Loucy (cell line): ENCODE results near the gene CNMD.

ENCODE experiments used
- H2AFZ ChIP-seq: fragments of 200-600 bp; sonication (generic); 2 replicates; pipeline ENCODE4 v1.6.0; 2016; ENCODE audit warnings: antibody characterized with exemption, mild to moderate bottlenecking, low read length, moderate library complexity
- H3F3A ChIP-seq: fragments of 200-600 bp; 2 replicates; pipeline ENCODE4 v1.6.0; 2016; ENCODE audit warnings: antibody characterized with exemption, low read depth, mild to moderate bottlenecking
- H3K27me3 ChIP-seq: fragments of 200-600 bp; sonication (generic); 2 replicates; pipeline ENCODE4 v1.6.1; 2014; ENCODE audit warnings: low read length, mild to moderate bottlenecking; ENCODE audit not compliant: insufficient read depth, poor library complexity, severe bottlenecking
- H3K36me3 ChIP-seq: fragments of 200-600 bp; sonication (generic); 2 replicates; pipeline ENCODE4 v1.6.1; 2016; ENCODE audit warnings: low read length; ENCODE audit not compliant: insufficient read depth
- H3K4me1 ChIP-seq: fragments of 200-600 bp; sonication (generic); 2 replicates; pipeline ENCODE4 v1.5.1; 2014; ENCODE audit warnings: low read length, mild to moderate bottlenecking; ENCODE audit not compliant: insufficient read depth, poor library complexity, severe bottlenecking
- H3K4me2 ChIP-seq: fragments of 200-600 bp; sonication (generic); 2 replicates; pipeline ENCODE4 v1.6.0; 2014; ENCODE audit warnings: antibody characterized with exemption, low read length, low read depth, mild to moderate bottlenecking; ENCODE audit not compliant: poor library complexity, severe bottlenecking
- H3K4me3 ChIP-seq: fragments of 200-600 bp; sonication (generic); 2 replicates; pipeline ENCODE4 v1.5.1; 2014; ENCODE audit warnings: low read length, mild to moderate bottlenecking, mixed read lengths; ENCODE audit not compliant: poor library complexity, severe bottlenecking
- H3K79me2 ChIP-seq: fragments of 200-600 bp; sonication (generic); 2 replicates; pipeline ENCODE4 v1.6.1; 2014; ENCODE audit warnings: low read length; ENCODE audit not compliant: insufficient read depth
- H3K9ac ChIP-seq: fragments of 200-600 bp; sonication (generic); 2 replicates; pipeline ENCODE4 v1.6.0; 2014; ENCODE audit warnings: mild to moderate bottlenecking, low read depth, low read length, moderate library complexity; ENCODE audit not compliant: poor library complexity, severe bottlenecking
- H3K9me2 ChIP-seq: fragments of 200-600 bp; sonication (generic); replicated peaks from 2 replicates; pipeline ENCODE4 v1.6.1; 2016; ENCODE audit warnings: low read depth, low read length, mixed read lengths
- H3K9me3 ChIP-seq: fragments of 200-600 bp; sonication (generic); 2 replicates; pipeline ENCODE4 v1.6.1; 2014; ENCODE audit warnings: mild to moderate bottlenecking, antibody characterized with exemption, low read length, low read depth; ENCODE audit not compliant: insufficient read depth
- H4K20me1 ChIP-seq: fragments of 200-600 bp; sonication (generic); 2 replicates; pipeline ENCODE4 v1.6.0; 2014; ENCODE audit warnings: antibody characterized with exemption, low read length, mild to moderate bottlenecking; ENCODE audit not compliant: insufficient read depth, poor library complexity, severe bottlenecking
- EZH2phosphoT487 ChIP-seq: fragments of 200-600 bp; IDR thresholded peaks from 2 replicates; pipeline ENCODE4 v1.6.1; 2018; ENCODE audit warnings: antibody characterized with exemption, mild to moderate bottlenecking, moderate library complexity, borderline replicate concordance
- TF ChIP-seq, protein P1 (sequence below): fragments of 200-600 bp; sonication (generic); conservative IDR thresholded peaks from 2 replicates; pipeline ENCODE4 v1.5.1; 2014; ENCODE audit warnings: mild to moderate bottlenecking, antibody characterized with exemption, low read length

The CNMD gene

DNA sequence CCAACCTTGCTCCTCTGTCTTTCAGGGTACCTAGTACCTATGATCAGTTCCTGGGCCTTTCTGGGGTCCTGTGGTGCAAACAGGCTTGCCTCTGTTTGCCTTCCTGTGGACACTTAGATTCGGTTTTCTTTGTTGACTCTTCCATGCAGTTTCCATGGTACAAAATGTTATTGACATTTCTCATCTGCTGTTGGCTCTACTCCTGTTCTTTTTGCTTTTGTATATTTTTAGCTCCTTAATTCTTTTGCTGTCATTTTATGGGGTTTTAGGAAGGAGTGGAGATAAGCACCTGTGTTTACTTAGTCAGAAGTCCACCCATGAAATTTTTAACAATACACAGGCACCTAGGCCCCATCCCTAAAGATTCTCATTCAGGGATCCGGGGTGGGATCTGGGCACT is 20.5 kb upstream of the CNMD start:
- Histone ChIP-seq H3K9me2 (no peaks in the 10 kb centered on the region), H3K4me1 (no peaks in the 10 kb centered on the region), H3K79me2 (no peaks in the 10 kb centered on the region), H2AFZ (no peak overlapping the region), H3K27me3 (no peaks in the 10 kb centered on the region), H3K4me3 (no peak overlapping the region), H3K4me2 (no peak overlapping the region), H3F3A (no peaks in the 10 kb centered on the region), H4K20me1 (no peaks in the 10 kb centered on the region), H3K9ac (no peak overlapping the region), H3K36me3 (no peaks in the 10 kb centered on the region), H3K9me3 (no peaks in the 10 kb centered on the region)
- no peak for TF ChIP-seq EZH2phosphoT487
- TF ChIP-seq, protein P1, sequence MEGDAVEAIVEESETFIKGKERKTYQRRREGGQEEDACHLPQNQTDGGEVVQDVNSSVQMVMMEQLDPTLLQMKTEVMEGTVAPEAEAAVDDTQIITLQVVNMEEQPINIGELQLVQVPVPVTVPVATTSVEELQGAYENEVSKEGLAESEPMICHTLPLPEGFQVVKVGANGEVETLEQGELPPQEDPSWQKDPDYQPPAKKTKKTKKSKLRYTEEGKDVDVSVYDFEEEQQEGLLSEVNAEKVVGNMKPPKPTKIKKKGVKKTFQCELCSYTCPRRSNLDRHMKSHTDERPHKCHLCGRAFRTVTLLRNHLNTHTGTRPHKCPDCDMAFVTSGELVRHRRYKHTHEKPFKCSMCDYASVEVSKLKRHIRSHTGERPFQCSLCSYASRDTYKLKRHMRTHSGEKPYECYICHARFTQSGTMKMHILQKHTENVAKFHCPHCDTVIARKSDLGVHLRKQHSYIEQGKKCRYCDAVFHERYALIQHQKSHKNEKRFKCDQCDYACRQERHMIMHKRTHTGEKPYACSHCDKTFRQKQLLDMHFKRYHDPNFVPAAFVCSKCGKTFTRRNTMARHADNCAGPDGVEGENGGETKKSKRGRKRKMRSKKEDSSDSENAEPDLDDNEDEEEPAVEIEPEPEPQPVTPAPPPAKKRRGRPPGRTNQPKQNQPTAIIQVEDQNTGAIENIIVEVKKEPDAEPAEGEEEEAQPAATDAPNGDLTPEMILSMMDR = no peak

DNA sequence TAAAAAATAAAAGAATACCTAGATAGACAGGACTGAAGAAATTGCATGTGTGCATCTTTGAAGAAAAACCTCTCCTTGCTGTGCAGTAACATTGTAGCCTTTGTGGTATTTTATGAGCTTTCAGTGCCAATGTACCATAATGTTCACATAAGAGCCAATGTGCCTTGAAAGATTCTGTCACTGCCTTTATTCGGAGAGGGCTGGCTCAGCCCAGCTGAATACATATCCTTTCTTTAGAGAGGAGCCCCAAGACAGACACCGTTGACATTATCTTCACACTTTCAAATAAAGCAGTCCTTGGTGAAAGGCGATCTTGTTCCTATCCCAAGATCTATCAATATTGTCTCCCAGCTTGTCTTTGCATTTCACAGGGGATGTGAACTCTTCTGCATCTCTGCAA is 18.5 kb upstream of the CNMD start:
- Histone ChIP-seq H3K4me1 (no peaks in the 10 kb centered on the region), H3K79me2 (no peaks in the 10 kb centered on the region), H3K4me2 (no peak overlapping the region), H4K20me1 (no peaks in the 10 kb centered on the region), H2AFZ (no peak overlapping the region), H3K9me2 (no peaks in the 10 kb centered on the region), H3F3A (no peaks in the 10 kb centered on the region), H3K9me3 (no peaks in the 10 kb centered on the region), H3K4me3 (no peak overlapping the region), H3K27me3 (no peaks in the 10 kb centered on the region), H3K9ac (no peak overlapping the region), H3K36me3 (no peaks in the 10 kb centered on the region)
- TF ChIP-seq, protein P1 = no peak
- no peak for TF ChIP-seq EZH2phosphoT487

DNA sequence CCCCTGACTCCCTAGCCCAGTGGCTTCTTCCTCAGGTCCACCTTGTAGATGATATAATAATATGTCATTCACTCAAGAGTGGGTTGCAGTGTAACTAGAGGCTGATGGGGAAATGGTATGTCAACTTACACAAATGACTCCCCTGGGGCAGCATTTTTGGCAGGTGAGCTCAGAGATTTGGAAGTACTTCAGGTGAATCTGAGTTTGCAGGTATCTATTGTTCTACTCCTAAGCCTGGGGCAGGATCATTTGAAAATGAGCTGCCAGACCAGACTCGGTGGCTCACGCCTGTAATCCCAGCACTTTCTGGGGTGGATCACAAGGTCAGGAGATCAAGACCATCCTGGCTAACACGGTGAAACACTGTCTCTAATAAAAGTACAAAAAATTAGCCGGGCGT is 11.6 kb upstream of the CNMD start:
- Histone ChIP-seq H3K9me2 (no peaks in the 10 kb centered on the region), H3K9me3 (no peaks in the 10 kb centered on the region), H3K79me2 (no peaks in the 10 kb centered on the region), H3K4me2 (no peak overlapping the region), H3F3A (no peaks in the 10 kb centered on the region), H3K36me3 (no peaks in the 10 kb centered on the region), H3K4me1 (no peaks in the 10 kb centered on the region), H4K20me1 (no peaks in the 10 kb centered on the region), H3K9ac (no peak overlapping the region), H3K4me3 (no peak overlapping the region), H3K27me3 (no peaks in the 10 kb centered on the region), H2AFZ (no peak overlapping the region)
- TF ChIP-seq EZH2phosphoT487 = no peak
- TF ChIP-seq, protein P1 = no peak
